Measurements from ENCODE around the gene DGKE.

DGKE gene

GRCh38 chr17:56845934-56846333, 12.0 kb downstream of the DGKE start:
- in situ Hi-C loops (cut with HindIII; ENCODE audit: low sequenced_read_pairs), result no loop called here

- in situ Hi-C loops (cut with HindIII; ENCODE audit: low sequenced_read_pairs), result no loop called here
Observed at GRCh38 chr17:56847106-56847505, 13.2 kb downstream of the DGKE start.

- in situ Hi-C loops (cut with HindIII; ENCODE audit: low sequenced_read_pairs), result no loop called here
Observed at GRCh38 chr17:56849131-56849530, 15.2 kb downstream of the DGKE start.

GRCh38 chr17:56850591-56850990, 16.6 kb downstream of the DGKE start:
- in situ Hi-C loops (cut with HindIII; ENCODE audit: low sequenced_read_pairs), result loop anchor here (5.0 kb wide), 1 partner anchor 52 kb away; no protein-coding TSS in a partner anchor

GRCh38 chr17:56851008-56851407, 17.1 kb downstream of the DGKE start:
- in situ Hi-C loops (cut with HindIII; ENCODE audit: low sequenced_read_pairs), result loop anchor here (5.0 kb wide), 1 partner anchor 51 kb away; no protein-coding TSS in a partner anchor

- in situ Hi-C loops (cut with HindIII; ENCODE audit: low sequenced_read_pairs), result no loop called here
Observed at GRCh38 chr17:56861899-56862298, 27.9 kb downstream of the DGKE start.

GRCh38 chr17:56863974-56864373, 30.0 kb downstream of the DGKE start:
- in situ Hi-C loops (cut with HindIII; ENCODE audit: low sequenced_read_pairs), result no loop called here

GRCh38 chr17:56866076-56866475, 32.1 kb downstream of the DGKE start:
- in situ Hi-C loops (cut with HindIII; ENCODE audit: low sequenced_read_pairs), result no loop called here

- in situ Hi-C loops (cut with HindIII; ENCODE audit: low sequenced_read_pairs), result no loop called here
Observed at GRCh38 chr17:56866496-56866895, 32.5 kb downstream of the DGKE start.

GRCh38 chr17:56867948-56868376, 34.0 kb downstream of the DGKE start:
- in situ Hi-C loops (cut with HindIII; ENCODE audit: low sequenced_read_pairs), result no loop called here

GRCh38 chr17:56868716-56869115, 34.8 kb downstream of the DGKE start:
- in situ Hi-C loops (cut with HindIII; ENCODE audit: low sequenced_read_pairs), result no loop called here

GRCh38 chr17:56870081-56870651, 36.2 kb downstream of the DGKE start:
- in situ Hi-C loops (cut with HindIII; ENCODE audit: low sequenced_read_pairs), result no loop called here

GRCh38 chr17:56876766-56877179, 42.8 kb downstream of the DGKE start:
- in situ Hi-C loops (cut with HindIII; ENCODE audit: low sequenced_read_pairs), result no loop called here

GRCh38 chr17:56879280-56879679, 45.3 kb downstream of the DGKE start:
- in situ Hi-C loops (cut with HindIII; ENCODE audit: low sequenced_read_pairs), result no loop called here

- in situ Hi-C loops (cut with HindIII; ENCODE audit: low sequenced_read_pairs), result no loop called here
Observed at GRCh38 chr17:56880133-56880532, 46.2 kb downstream of the DGKE start.

- in situ Hi-C loops (cut with HindIII; ENCODE audit: low sequenced_read_pairs), result no loop called here
Observed at GRCh38 chr17:56880571-56880970, 46.6 kb downstream of the DGKE start.

GRCh38 chr17:56881685-56882295, 47.8 kb downstream of the DGKE start:
- in situ Hi-C loops (cut with HindIII; ENCODE audit: low sequenced_read_pairs), result no loop called here

- in situ Hi-C loops (cut with HindIII; ENCODE audit: low sequenced_read_pairs), result no loop called here
Observed at GRCh38 chr17:56883616-56884015, 49.7 kb downstream of the DGKE start.

GRCh38 chr17:56884483-56885311, 50.7 kb downstream of the DGKE start:
- in situ Hi-C loops (cut with HindIII; ENCODE audit: low sequenced_read_pairs), result no loop called here

GRCh38 chr17:56885312-56885657, 51.3 kb downstream of the DGKE start:
- in situ Hi-C loops (cut with HindIII; ENCODE audit: low sequenced_read_pairs), result no loop called here

- in situ Hi-C loops (cut with HindIII; ENCODE audit: low sequenced_read_pairs), result no loop called here
Observed at GRCh38 chr17:56886288-56886731, 52.4 kb downstream of the DGKE start.

- in situ Hi-C loops (cut with HindIII; ENCODE audit: low sequenced_read_pairs), result no loop called here
Observed at GRCh38 chr17:56887105-56887504, 53.2 kb downstream of the DGKE start.
